ENCODE measurements around the gene NR1D2. TPM values are rescaled to one million over a fixed set of nuclear protein-coding genes. Genes with fewer than 3 reads are reported as not detected.
A peak's percentile ranks its signal among the peaks of the same experiment; 100 is the strongest.
"Not testable (repeated sequence)": the region's sequence is repeated elsewhere in the genome, so short reads cannot be mapped to it uniquely, and the experiment has no call there.

NR1D2 gene
- total RNA-seq, result 10 to 100 TPM; 23.1 to 29.4 TPM
- long read RNA-seq, full-length matches to known transcripts, result 17 of 21 reads
- long read RNA-seq, partial matches to known transcripts, result 2 of 21 reads
- long read RNA-seq, other reads (novel, unspliced or antisense), result 2 of 21 reads

- DNase-seq, result peak; percentile 84 to 88
- intact Hi-C loops (cut with DNase I, micrococcal nuclease), result no loop called here
- peak; percentile 65 for ATAC-seq
These were observed at the start of gene NR1D2 for GRCh38 chr3:23944861-23945662. TSS of gene NR1D2 (plus strand) at chr3:23945286. CDS start at chr3:23945579, 293 bp downstream.

- intact Hi-C loops (cut with DNase I, micrococcal nuclease), result no loop called here
- DNase-seq (no peak), ATAC-seq (no peak)
These were observed 44.3 kb upstream of the NR1D2 start for GRCh38 chr3:23900744-23901143.

GRCh38 chr3:23904545-23904944 lies 40.5 kb upstream of the NR1D2 start:
- ATAC-seq (no peak), DNase-seq (no peak)
- intact Hi-C loops (cut with DNase I, micrococcal nuclease), result no loop called here

GRCh38 chr3:23909341-23909740 lies 35.7 kb upstream of the NR1D2 start:
- ATAC-seq (no peak), DNase-seq (no peak)
- intact Hi-C loops (cut with DNase I, micrococcal nuclease), result no loop called here

DNA sequence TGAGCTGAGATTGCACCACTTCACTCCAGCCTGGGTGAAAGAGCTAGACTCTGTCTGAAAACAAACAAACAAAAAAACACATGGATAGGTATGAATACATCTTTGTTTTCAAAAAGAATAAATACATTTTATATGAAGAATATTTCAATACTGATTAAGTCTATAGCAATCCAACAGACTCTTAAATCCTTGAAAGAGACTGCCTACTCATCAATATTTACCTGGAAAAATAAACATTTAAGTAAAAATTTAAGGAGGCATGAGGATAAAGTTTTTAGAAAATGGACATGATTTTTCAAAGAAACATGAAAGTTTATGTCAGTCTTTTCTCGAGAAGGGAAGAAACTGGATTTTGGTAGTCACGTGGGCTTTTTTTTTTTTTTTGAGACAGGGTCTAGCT lies 33.7 kb upstream of the NR1D2 start:
- DNase-seq, result no peak
- no peak for ATAC-seq
- intact Hi-C loops (cut with DNase I, micrococcal nuclease), result no loop called here

DNA sequence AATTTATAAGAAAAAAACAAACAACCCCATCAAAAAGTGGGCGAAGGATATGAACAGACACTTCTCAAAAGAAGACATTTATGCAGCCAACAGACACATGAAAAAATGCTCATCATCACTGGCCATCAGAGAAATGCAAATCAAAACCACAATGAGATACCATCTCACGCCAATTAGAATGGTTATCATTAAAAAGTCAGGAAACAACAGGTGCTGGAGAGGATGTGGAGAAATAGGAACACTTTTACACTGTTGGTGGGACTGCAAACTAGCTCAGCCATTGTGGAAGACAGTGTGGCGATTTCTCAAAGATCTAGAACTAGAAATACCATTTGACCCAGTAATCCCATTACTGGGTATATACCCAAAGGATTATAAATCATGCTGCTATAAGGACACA lies 32.8 kb upstream of the NR1D2 start:
- ATAC-seq; DNase-seq; intact Hi-C loops (cut with DNase I, micrococcal nuclease): not testable (repeated sequence)

DNA sequence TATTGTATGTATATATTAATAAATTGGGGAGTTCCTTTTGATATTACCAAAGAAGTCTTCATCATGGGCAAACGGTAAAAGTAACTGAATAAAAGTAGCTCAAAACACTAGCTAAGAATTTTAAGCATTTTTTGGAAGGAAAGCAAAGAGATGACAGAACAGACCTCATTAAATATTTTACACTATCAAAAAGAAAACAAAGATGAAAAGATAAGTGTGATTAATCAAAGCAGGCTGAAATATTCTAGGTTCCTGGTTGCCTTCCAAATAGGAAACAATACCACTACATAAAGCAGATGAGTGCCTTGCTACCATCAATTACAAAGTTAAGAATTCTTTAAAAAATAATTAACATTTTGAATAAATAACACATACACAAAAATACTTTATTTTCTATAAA lies 31.9 kb upstream of the NR1D2 start:
- ATAC-seq (no peak), DNase-seq (no peak)
- intact Hi-C loops (cut with DNase I, micrococcal nuclease), result no loop called here

- DNase-seq (no peak), ATAC-seq (no peak)
- intact Hi-C loops (cut with DNase I, micrococcal nuclease), result no loop called here
These were observed 31.0 kb upstream of the NR1D2 start for GRCh38 chr3:23913873-23914743.

DNA sequence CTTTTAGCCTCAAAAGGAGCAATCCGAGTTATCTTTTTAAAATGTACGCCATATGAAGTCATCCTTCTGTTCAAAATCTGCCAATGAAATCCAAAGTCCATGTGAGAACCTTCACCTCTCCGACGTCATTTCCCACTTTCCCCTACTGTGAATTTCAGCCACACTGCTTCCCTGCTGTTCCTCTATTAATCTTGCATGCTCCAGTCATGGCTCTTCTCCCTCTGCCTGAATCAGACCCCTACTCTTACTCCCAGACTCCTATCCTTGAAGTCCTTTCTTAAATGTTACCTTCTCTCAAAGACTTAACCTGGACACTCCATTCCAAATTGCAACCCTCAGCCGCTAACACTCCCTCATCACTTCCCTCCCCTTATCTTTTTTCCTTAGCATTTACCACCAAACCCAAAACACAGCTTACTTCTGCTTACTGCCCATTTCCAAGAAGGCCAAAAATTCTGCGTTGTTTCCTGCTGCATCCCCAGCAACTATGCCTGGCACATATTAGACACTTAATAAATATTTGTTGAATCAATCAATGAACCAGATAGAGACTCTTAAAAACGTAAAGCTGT lies 29.5 kb upstream of the NR1D2 start:
- ATAC-seq (no peak), DNase-seq (no peak)
- intact Hi-C loops (cut with DNase I, micrococcal nuclease), result no loop called here

- DNase-seq (no peak), ATAC-seq (peak; percentile 60)
- intact Hi-C loops (cut with DNase I, micrococcal nuclease), result no loop called here
These were observed 28.8 kb upstream of the NR1D2 start for GRCh38 chr3:23916152-23916885.

GRCh38 chr3:23916886-23917678 lies 28.0 kb upstream of the NR1D2 start, which contains the start of the genes NKIRAS1 and RPL15:
TSS of gene NKIRAS1 (minus strand) at chr3:23916990. CDS start at chr3:23910904, 6,086 bp downstream.
TSS of gene RPL15 (plus strand) at chr3:23917132. CDS start at chr3:23917860, 728 bp downstream.
- intact Hi-C loops (cut with DNase I, micrococcal nuclease), result no loop called here
- peak; percentile 95 for ATAC-seq
- peak; percentile 98 for DNase-seq

DNA sequence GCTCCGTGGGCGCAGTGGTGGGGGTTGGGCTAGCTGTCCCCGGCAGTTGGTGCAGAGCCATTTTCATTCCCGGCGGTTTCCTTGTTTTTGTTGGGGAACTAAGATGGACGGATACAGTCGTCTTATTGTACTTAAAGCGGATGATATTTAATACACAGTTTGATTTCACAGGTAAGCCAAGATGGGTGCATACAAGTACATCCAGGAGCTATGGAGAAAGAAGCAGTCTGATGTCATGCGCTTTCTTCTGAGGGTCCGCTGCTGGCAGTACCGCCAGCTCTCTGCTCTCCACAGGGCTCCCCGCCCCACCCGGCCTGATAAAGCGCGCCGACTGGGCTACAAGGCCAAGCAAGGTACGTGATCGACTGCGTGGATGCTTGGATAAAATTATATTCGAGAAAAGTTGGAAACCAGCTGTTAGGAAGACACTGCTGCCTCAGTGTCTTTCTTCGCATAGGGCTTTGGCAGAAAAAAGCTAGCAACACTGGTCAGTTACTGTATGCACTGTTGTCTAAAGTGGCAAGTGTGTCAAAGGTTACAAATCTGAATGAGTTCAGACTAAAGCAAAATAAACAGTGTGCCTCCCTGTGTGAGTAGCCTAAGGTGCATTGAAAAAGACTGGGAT lies 27.3 kb upstream of the NR1D2 start:
- ATAC-seq (peak; percentile 65), DNase-seq (peak in 1 of 2 donors; percentile 77)
- intact Hi-C loops (cut with DNase I, micrococcal nuclease), result not testable (repeated sequence)

DNA sequence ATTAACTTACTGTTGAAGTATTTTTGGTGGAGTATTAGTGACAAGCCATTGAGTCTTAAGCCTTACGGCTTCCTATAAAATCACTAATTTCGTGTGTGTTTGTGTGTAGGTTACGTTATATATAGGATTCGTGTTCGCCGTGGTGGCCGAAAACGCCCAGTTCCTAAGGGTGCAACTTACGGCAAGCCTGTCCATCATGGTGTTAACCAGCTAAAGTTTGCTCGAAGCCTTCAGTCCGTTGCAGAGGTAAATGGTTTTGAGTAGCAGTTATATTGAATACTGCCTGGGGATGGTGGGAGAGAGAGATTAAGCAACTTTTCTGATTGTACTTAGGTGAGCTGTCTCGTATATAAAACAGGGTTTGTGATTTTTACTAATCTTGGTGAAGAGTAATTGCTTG lies 26.8 kb upstream of the NR1D2 start:
- ATAC-seq; intact Hi-C loops (cut with DNase I, micrococcal nuclease); DNase-seq: not testable (repeated sequence)

- ATAC-seq (no peak), DNase-seq (no peak)
- intact Hi-C loops (cut with DNase I, micrococcal nuclease), result no loop called here
These were observed 25.5 kb upstream of the NR1D2 start for GRCh38 chr3:23919628-23920027.

DNA sequence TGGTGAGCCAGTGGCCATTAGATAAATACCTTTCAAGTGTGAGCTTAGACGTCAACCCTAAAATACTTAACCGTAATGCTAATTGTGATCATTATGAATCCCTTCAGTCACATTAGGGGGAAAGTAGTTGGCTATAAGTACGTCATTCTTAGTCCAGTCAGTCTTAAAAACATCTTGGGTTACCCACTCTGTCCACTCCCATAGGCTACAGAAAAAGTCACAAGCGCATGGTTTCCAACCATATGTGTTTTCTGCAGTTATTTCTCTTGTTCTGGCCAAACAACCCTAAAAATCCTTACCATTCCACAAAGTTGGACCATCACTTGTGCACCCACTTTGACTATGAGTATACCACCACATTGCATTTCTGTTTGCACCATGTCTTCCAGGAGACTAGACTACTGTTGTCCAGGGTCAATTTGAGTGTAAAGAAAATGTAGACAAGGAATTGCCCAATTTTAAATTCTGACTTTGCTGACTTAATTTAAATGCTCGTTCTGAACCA lies 24.9 kb upstream of the NR1D2 start:
- intact Hi-C loops (cut with DNase I, micrococcal nuclease), result no loop called here
- no peak for DNase-seq
- ATAC-seq, result no peak

GRCh38 chr3:23921052-23921511 lies 24.0 kb upstream of the NR1D2 start:
- ATAC-seq, result no peak

DNA sequence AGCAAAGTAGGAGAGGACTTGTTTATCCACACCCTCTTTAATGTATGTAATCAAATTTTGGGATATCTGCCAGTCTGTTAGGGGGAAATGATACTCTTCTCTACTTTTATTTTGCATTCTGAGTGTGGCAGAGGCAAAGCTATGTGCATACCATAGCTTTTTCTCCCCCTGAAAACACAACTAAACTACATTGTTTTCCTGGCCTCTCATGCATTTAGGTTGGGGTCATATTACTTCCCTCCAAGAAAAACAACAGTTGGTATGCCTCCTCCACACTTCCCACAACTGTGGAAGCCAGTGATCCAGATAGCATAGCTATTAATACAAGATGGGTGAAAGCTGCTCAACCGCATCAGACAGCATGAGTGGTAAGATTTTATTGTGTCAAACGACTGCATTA lies 21.3 kb upstream of the NR1D2 start:
- no peak for ATAC-seq
- no peak for DNase-seq
- intact Hi-C loops (cut with DNase I, micrococcal nuclease), result no loop called here

More at GRCh38 chr3:23921052-23921511, 24.0 kb upstream of the NR1D2 start:
- intact Hi-C loops (cut with DNase I, micrococcal nuclease), result no loop called here
- no peak for DNase-seq
